Ascending aorta (tissue), 2 donors: ENCODE data around the gene MYMK. TPM values are rescaled to one million over a fixed set of nuclear protein-coding genes. Genes with fewer than 3 reads are reported as not detected.

ENCODE experiments used
- DNase-seq, 2 donors: peaks; one replicate each; pipeline ENCODE4 v3.0.0-alpha.2; 2019; ENCODE audit warnings: low spot score in 2 of 2
- H3K27ac ChIP-seq, 2 donors: fragments of 200-600 bp; sonication (generic); one replicate each; pipeline ENCODE4 v1.5.1; 2016 to 2017; ENCODE audit warnings: mild to moderate bottlenecking in 1 of 2
- H3K27me3 ChIP-seq: fragments of 200-600 bp; sonication (generic); one replicate; pipeline ENCODE4 v1.5.1; 2017
- H3K36me3 ChIP-seq, 2 donors: fragments of 200-600 bp; sonication (generic); one replicate each; pipeline ENCODE4 v1.5.1; 2016
- H3K4me1 ChIP-seq, 2 donors: fragments of 200-600 bp; sonication (generic); one replicate each; pipeline ENCODE4 v1.5.1; 2016 to 2017; ENCODE audit warnings: mild to moderate bottlenecking in 1 of 2
- H3K4me3 ChIP-seq, 2 donors: fragments of 200-600 bp; sonication (generic); one replicate each; pipeline ENCODE4 v1.5.1; 2016 to 2017; ENCODE audit warnings: mild to moderate bottlenecking in 1 of 2
- H3K9me3 ChIP-seq, 2 donors: fragments of 200-600 bp; sonication (generic); one replicate each; pipeline ENCODE4 v1.5.1; 2016
- intact Hi-C: fragments of 100-400 bp; cut with DNase I; formaldehyde crosslinking; loops from one replicate; pipeline ENCODE4 v1.15.1; 2023
- total RNA-seq: library from RNA; depleted of rRNA; stranded (reverse); fragments of >200 nt; gene quantifications from one replicate; pipeline ENCODE4 v1.1.0, GENCODE V29; 2016
- TF ChIP-seq, protein P1 (sequence below), 3 experiments: fragments of 200-600 bp in 2 of 3; fragments of 450-650 bp in 1 of 3; sonication (generic) in 2 of 3; IDR thresholded peaks; one replicate each; pipeline ENCODE4 v1.5.1; 2016 to 2019; ENCODE audit warnings: antibody characterized with exemption in 3 of 3, mild to moderate bottlenecking in 1 of 3, moderate library complexity in 1 of 3

Gene MYMK
- total RNA-seq, 1 donor from 2014 or later, result not detected

DNA sequence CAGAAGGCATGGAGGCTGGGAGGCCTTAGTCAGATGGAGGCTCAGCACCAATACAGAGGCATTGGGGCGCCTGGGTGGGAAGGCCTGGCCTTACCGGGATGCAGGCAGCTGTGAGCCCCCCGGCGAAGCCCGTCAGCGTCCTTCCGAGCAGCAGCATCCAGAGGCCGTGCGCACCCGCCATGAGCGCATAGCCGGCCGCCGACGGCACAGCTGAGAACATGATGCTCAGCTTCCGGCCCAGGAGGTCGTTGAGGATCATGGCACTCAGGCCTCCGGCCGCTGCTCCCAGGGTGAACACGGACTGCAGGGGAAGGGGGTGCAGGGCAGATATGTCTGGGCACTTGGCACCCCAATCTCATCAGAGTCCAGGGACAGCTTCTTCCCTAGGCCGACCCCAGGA is 47.8 kb downstream of the MYMK start:
- H3K4me1 ChIP-seq, result peaks cover 6 to 17% of the 10 kb centered on the region in 2 donors
- no peaks in the 10 kb centered on the region for H3K9me3 ChIP-seq
- intact Hi-C loops, result no loop called here
- DNase-seq, result no peak
- no peak overlapping the region for H3K4me3 ChIP-seq
- no peak overlapping the region for H3K27ac ChIP-seq
- H3K27me3 ChIP-seq, result no peaks in the 10 kb centered on the region
- peaks cover 0 to 2% of the 10 kb centered on the region in 2 donors for H3K36me3 ChIP-seq
- TF ChIP-seq, protein P1, sequence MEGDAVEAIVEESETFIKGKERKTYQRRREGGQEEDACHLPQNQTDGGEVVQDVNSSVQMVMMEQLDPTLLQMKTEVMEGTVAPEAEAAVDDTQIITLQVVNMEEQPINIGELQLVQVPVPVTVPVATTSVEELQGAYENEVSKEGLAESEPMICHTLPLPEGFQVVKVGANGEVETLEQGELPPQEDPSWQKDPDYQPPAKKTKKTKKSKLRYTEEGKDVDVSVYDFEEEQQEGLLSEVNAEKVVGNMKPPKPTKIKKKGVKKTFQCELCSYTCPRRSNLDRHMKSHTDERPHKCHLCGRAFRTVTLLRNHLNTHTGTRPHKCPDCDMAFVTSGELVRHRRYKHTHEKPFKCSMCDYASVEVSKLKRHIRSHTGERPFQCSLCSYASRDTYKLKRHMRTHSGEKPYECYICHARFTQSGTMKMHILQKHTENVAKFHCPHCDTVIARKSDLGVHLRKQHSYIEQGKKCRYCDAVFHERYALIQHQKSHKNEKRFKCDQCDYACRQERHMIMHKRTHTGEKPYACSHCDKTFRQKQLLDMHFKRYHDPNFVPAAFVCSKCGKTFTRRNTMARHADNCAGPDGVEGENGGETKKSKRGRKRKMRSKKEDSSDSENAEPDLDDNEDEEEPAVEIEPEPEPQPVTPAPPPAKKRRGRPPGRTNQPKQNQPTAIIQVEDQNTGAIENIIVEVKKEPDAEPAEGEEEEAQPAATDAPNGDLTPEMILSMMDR (IDR thresholded peaks at IDR 0.05), result no peak

DNA sequence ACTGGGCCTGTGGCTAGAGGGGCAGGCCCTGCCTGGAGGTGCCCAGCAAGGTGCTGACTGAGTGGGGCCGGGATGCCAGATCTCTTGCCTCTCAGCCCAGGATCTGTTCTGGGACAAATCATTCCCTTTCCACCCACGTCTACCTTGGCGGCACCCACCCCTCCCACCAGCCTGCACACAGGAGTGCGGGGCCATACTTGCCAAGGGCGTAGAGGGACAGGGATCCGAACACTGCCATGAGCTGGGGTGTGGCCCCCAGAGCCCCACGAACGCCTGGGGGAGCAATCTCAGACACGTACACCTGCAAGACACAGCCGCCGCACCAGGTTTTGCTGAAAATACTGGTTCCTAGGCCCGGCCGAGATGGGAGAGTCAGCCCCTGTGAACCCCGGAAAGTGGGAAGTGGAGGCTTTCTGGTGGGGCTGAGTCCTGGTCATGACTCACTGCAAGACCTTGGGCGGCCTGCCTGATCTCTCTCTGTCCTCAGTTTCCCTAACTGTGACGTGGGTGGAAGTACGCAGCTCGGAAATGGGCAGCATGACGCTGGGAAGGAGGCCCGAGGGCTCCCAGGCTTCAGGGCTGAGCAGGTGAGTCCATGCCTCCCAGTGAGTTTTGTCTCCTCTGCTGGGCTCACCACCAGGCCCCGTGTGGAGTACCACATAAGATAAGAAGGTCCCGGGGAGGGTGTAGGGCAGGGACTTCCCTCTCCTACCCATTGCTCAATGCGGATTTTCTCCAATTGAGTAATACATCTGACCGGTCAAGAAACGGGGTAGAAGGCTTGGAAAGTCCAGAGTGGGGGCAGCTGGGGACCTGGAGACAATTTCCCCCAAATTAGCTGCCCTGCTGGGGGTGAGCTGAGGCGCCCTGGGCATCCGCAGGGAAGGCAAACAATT is 48.5 kb downstream of the MYMK start:
- intact Hi-C loops, result no loop called here
- H3K36me3 ChIP-seq, result peaks cover 0 to 2% of the 10 kb centered on the region in 2 donors
- H3K4me3 ChIP-seq, result no peak overlapping the region

DNA sequence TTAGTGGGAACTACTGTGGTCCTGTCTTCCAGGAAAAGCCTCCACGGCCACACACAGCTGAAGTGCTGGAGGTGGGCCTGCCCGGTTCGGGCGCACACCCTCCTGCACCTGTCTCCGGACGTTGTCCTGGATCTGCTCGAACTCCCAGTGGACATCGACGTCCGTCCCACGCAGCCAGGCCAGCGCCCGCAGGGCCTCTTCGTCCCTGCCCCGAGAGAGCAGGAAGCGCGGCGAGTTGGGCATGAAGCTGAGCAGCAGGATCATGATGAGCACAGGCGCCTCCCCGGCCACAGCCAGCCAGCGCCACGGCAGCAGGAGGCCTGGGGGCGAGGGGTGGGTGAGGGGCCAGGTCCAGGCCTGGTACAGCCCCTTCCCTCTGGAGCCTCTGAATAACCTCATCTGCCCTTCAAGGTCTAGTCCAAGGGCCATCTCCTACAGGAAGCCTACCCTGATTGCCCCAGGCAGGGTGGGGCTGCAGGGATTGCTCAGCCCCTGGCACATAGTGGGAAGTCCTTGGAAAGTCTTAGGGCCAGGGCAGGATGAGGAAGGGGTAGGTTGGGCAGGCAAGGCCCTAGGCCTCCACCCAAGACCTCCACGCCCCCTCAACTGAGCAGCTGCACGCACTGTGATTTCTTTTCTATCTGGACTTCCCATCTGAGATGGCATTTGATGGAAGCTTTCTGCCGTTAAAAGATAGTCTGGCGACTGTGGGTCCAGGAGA is 49.3 kb downstream of the MYMK start:
- H3K27ac ChIP-seq, result no peak overlapping the region
- no peaks in the 10 kb centered on the region for H3K9me3 ChIP-seq
- H3K4me1 ChIP-seq, result peaks cover 6 to 17% of the 10 kb centered on the region in 2 donors
- TF ChIP-seq, protein P1 (IDR thresholded peaks at IDR 0.05), result no peak
- H3K27me3 ChIP-seq, result no peaks in the 10 kb centered on the region
- H3K36me3 ChIP-seq, result peaks cover 0 to 2% of the 10 kb centered on the region in 2 donors
- no peak for DNase-seq
- intact Hi-C loops, result no loop called here
- no peak overlapping the region for H3K4me3 ChIP-seq

More for the DNA sequence above, 48.5 kb downstream of the MYMK start:
- no peaks in the 10 kb centered on the region for H3K27me3 ChIP-seq
- H3K9me3 ChIP-seq, result no peaks in the 10 kb centered on the region
- H3K4me1 ChIP-seq, result peaks cover 6 to 17% of the 10 kb centered on the region in 2 donors
- H3K27ac ChIP-seq, result no peak overlapping the region
- no peak for DNase-seq
- TF ChIP-seq, protein P1 (IDR thresholded peaks at IDR 0.05), result no peak

DNA sequence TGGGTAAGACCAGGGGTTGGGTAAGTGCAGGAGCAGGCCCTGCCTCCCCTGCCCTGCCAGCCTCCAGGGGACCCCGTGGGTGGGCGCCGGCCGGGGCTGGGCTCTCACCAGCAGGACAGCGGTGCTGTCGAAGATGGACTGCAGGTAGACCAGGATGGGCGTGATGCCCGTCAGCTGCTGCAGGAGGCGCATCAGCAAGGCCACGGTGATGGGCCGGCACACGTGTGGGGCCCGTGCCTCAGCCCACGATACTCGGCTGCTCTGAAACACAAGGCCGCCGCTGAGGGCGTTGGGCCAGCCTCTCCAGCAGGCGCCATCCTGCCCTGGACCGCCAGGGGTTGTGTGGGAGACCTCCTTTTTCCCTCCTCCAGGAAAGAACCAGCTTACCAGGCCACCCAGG is 49.9 kb downstream of the MYMK start:
- TF ChIP-seq, protein P1 (IDR thresholded peaks at IDR 0.05), result no peak
- H3K4me3 ChIP-seq, result no peak overlapping the region
- H3K27me3 ChIP-seq, result no peaks in the 10 kb centered on the region
- H3K4me1 ChIP-seq, result peaks cover 6 to 16% of the 10 kb centered on the region in 2 donors
- intact Hi-C loops, result no loop called here
- no peak overlapping the region for H3K27ac ChIP-seq
- H3K9me3 ChIP-seq, result no peaks in the 10 kb centered on the region
- H3K36me3 ChIP-seq, result peaks cover 0 to 2% of the 10 kb centered on the region in 2 donors
- DNase-seq, result no peak

GRCh38 chr9:133474215-133474614 is 50.5 kb downstream of the MYMK start:
- intact Hi-C loops, result no loop called here
- no peak overlapping the region for H3K27ac ChIP-seq

More at GRCh38 chr9:133474215-133474614, 50.5 kb downstream of the MYMK start:
- Histone ChIP-seq H3K4me3 (no peak overlapping the region), H3K36me3 (peaks cover under 1 to 8% of the 10 kb centered on the region in 2 donors), H3K9me3 (no peaks in the 10 kb centered on the region), H3K27me3 (no peaks in the 10 kb centered on the region), H3K4me1 (peaks cover 6 to 9% of the 10 kb centered on the region in 2 donors)
- TF ChIP-seq, protein P1 (IDR thresholded peaks at IDR 0.05), result no peak
- no peak for DNase-seq
